Activated T-helper 1 cell treated with anti-CD3 and anti-CD28 coated beads, Interleukin-2, amount 50 U/mL, for 16 hours (primary cell): ENCODE results near the gene GLRX.
A peak's percentile ranks its signal among the peaks of the same experiment; 100 is the strongest.

Source experiments
- DNase-seq, 2 donors: peaks; one replicate each; pipeline ENCODE4 v3.0.0-alpha.2; 2020; ENCODE audit warnings: low read depth in 1 of 2, low spot score in 1 of 2

Gene GLRX

DNA sequence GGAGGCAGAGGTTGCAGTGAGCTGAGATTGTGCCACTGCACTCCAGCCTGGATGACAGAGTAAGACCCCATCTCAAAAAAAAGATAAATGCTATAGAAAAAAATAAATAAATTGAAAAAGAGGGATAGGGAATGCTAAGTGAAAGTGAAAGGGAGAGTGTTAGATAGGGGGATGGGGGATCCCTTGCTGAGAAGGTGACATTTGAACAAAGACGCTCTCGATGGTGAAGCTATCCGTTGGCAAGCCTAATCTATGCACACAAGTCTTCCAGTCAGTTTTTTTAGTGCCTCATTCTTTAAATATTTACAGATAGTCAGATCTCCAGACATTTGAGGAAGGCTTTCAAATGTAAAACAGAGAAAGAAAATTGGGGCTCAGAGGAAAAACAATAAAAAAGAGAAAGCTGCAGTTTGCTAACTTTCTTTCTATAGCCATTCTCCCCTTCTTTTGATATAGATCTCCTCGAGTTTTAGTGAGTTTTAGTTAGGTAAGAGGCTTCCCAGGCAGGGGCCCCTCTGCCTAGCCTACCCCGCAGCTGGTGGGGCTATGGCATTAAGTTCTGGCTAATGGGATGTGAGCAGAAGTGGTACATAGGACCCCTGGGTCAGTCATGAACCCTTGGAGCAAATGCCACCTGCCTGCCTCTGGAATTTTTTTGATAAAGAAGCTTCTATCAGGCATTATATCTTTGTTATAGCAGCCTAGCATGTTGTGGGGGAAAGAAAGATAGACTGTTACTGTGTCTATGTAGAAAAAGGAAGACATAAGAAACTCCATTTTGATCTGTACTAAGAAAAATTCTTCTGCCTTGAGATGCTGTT is 12.0 kb downstream of the GLRX start:
- no peak for DNase-seq

DNA sequence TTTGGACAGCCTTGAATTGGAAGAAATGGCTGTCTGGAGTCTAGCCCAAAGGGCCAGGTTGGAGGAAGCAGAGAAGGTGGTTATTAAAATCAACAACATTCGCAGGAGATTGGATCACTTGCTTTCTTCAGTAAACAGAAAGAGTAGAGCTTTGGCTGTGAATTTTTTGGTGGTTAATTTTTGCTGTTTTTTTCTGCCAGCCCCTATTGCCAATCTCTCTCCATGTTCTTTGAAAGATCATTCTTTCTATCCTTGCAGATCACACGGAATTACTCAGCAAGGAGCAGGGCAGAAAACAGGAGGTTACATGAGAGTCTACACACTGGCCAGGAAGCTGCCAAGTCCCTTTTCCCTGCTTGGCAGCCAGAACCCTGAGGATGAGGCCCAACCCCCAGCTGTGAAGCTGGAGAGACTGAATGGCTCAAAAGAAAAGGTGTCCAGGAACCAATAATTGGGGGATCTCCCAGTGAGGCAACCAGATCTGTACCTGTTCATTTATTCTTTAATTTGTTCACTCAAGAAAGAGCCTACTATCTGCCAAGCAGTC is 13.0 kb downstream of the GLRX start:
- no peak for DNase-seq

DNA sequence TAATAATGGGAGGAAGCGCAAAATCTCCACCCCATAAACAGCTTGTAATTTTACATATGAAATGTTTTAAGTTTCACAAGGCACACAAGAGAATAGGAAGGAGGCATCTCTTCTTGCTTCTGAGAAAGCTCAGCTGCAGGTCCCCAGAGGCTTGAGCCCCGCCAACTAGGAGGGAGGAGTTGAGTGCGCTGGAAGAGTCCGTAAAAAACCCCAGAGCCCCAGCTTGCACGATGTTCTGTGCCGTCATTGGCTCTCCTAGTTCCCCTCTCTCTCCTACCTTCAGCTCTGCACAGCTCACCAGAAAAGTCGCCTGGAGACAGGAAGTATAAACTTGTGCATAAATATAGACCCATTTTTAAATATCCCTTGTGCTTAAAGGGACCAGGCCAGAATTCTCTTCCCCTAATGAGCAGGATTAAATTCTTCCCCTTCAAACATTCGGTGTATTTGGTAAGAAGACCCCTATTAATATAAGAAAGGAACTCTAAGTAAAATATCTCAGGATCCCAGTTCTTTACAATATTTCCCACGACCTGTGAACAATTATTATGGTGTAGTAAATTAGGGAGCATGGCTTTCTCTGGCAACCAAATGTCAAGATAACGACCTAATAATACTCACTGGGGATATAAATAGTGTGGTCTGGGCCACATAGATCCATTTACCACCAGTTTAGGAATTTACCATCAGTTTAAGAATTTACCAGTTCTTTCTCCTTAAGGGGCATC is 13.7 kb downstream of the GLRX start:
- peak; percentile 31 to 64 for DNase-seq

DNA sequence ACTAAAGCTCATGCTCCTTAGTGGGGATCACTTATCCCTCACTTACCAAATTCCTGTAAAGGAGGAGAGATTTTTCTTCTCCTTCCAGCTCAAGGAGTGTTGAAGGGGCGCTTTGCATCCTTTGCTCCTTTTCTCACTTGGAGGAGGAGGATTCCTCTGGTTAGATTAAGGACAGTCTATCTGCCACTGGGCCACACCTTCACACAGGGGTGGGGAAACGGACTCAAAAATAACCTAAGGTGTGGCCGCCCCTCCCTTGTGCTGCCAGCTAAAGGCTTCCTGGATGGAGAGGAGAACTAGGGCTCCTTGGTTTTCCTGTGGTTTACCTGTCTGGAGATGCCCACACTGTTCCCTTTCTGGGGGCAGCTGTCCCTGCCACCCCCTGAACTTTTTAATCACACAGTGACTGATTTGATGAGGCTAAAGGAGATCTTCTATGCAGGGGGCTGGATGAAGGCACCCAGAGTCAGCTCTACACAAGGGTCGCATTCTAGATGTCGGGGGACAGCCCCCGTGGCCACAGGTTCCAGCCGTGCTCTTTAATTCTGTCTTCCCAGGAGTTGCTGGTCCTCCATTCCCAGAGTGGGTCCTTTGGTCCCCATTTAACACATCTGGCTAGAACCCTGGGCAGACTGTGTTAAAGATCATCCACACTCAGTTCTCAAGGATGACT is 14.4 kb downstream of the GLRX start:
- no peak for DNase-seq

DNA sequence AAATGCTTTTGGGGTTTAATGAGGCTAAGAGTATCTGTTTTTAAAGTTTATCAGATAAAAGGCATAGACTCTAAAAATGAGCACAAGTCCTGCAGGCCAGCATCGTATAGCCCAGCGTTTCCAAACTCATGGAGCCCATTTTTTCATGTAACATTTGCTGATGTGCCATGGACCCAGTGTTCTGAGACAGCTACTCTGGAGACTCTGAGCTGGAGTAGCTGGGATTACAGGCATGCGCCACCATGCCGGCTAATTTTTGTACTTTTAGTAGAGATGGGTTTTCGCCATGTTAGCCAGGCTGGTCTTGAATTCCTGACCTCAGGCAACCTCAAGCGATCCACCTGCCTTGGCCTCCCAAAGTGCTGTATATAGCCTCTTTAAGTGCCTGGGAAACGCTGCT is 15.8 kb downstream of the GLRX start:
- no peak for DNase-seq

DNA sequence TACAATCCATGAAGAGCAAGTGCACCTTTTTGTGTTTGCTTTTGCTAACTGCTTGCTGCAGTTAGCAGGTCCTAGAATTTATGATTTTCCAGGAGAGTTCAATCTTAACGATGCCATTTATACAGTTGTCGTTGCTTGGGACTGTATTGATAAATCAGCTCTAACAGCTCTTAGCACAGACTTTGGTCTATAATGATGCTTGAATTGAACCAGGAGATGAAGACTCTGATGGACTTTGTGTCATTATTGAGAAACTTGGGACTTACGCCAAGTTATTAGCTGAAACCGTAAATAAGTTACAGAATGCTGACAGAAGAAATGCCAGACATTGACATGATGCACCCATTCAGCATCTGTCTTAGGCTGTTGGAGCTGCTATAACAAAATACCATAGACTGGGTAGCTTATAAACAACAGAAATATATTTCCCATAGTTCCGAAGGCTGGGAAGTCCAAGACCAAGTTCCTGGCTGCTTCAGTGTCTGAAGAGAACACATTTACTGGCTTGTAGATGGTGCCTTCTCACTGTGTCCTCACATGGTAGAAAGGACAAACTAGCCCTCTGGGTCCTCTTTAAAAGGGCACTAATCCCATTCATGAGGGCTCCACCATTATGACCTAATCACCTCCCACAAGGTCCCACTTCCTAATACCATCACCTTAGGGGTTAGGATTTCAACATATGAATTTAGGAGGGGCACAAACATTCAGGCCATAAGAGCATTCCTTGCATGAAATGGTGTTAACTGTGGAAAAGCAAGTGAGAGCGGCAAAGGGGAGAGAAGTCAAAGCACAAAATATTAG is 17.6 kb downstream of the GLRX start:
- no peak for DNase-seq

DNA sequence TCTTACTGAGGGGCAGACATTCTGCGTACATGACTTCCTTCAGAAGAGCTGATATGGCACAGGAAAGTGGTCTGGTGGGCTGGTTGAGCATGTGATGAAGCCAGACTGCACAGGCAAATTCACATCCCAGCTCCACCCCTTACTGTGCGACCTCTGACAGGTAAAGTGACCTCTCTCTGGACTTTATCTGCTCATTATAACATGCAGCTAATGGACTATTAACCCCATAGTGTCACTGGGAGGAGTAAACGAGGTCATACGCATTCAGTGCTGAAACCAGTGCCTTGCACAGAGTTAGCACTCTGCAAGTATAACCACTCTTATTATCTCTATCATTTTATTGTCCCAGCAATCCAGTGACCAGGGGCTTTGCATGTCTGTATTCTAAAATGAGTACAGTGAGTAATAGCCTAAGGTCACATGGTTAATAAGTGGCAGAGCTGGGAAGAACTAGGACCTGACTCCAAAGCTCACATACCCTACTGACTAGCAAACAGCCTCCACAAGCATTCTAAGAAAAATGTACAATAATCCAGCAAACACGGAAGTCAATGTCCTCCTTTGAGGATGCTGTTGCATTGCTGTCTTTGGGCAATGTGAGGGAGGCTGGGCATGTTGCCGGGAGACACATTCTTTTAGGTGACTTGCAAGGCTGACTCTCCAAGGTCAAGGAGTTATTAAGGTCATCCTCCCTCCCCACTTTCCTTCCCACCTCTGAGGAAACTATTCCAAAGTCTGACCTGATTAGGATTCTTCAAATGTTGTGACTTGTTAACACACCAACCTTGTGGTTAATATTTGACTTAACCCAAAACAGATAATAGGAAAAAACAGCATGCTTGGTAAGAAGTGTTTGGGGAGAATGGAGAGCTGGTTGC is 19.0 kb downstream of the GLRX start:
- DNase-seq: no peak

DNA sequence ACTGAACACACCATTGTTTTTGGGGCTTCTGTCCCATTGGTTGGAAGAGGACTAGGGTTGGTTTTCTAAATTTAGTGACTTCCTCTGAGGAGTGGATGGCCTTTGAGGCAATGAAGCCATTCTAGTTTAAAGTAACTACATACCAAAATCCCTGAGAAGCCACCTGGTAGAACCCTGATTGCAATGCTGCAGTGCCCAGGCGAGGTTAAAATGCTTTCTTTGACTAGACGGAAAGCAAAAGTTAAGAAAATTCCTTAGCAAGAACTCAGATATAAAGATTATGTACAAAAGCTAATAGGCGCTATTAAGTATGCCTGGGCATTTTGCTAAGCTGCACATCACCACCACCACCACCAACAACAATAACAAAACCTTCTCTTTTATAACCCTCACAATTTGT is 20.6 kb downstream of the GLRX start:
- no peak for DNase-seq

DNA sequence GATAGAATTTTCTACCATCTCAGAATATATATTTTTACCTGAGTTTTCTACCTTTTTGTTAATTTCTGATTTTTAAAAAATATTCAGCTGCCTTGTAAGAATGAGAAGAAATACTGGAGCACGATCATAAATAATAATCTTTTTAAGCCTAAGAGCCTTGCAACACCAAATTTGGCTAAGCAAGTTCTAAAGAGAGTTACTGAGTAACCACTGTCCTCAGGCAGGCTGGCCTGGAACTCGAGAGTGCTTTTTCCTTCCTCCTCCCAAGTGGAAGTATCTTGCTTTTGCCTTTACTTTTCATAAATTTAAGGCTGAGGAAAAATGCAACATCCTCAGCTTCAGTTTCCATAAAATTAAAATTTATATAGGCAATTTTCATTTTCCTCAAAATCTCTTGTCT is 21.0 kb downstream of the GLRX start:
- no peak for DNase-seq

DNA sequence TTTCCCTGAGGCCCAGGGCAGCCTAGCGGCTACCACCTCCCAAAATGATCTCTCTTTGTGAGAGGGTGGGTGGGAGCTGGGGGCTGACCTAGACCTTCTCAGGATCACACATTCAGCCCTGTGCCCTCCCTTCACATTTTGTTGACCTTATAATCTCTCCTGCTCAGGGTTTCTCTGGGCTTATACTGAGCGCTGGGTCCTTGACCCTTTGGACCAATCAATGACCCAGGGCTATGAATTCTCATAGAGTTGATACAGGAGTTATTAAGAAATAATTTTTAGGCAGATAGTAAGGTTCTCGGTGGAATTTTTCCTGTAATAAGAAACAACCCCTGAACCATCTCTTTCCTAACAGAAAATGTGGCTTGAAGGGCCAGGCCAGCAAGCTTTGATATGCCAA is 22.0 kb downstream of the GLRX start:
- DNase-seq: no peak

DNA sequence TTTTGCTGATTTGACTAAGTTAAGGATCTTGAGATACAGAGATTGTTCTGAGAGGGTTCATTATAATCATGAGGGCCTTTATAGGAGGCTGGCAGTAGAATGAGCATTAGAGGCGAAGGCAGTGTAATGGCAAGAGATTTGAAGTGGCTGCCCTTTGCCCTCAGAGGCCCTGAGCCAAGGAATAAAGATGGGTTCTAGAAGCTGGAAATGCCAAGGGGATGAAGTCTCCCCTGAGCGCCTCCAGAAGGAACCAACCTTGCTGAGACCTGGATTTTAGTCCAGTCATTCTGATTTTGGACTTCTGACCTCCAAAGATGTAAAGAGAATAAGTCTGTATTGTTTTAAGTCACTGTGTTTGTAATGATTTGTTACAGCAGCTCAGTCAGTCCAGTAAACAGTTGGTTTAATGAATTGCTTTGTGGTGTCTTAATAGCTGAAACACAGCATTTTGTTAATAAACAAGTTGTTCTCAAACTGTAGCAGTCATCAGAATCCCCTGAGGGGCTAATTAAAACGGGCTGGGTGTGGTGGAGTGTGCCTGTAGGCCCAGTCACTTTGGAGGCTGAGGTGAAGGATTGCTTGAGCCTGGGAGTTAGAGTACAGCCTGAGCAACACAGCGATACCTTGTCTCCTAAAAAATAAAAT is 23.2 kb downstream of the GLRX start:
- no peak for DNase-seq

DNA sequence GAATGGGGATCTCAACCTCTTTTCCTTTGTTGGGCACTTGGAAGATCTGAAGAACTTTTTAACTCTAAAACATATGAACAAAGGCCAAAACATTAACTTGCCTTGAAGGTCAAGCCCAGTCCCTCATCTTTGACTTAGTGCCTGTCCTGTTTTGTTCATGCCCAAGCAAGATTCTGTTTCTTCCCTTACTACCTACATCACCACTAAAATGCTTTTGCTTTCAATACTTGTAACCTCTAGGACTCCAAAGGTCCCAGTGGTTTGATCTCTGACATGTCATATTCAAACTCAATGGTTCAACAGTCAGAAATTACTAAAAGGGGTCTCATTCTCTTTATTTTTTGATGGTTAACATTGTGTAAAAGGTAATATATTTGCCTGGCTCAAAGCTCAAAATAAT is 24.0 kb downstream of the GLRX start:
- DNase-seq: no peak

DNA sequence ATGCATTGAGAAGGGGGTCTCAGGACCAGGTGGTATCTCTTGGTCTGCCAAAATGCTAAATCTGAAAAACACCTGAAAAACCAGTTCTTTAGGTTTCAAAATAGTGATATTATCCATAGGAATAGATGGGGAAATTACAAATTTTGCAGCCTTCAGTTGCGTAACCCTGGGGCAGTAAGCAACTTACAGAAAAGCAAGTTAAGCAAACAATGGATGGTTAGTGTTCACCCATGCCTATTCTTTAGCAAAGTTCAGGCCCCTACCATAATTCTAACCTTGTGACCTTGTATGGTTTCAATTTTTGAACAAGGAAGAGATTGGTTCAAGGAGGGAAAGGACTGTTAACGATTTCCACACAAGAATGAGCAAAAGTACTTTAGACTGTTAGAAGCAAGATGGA is 24.5 kb downstream of the GLRX start:
- no peak for DNase-seq

DNA sequence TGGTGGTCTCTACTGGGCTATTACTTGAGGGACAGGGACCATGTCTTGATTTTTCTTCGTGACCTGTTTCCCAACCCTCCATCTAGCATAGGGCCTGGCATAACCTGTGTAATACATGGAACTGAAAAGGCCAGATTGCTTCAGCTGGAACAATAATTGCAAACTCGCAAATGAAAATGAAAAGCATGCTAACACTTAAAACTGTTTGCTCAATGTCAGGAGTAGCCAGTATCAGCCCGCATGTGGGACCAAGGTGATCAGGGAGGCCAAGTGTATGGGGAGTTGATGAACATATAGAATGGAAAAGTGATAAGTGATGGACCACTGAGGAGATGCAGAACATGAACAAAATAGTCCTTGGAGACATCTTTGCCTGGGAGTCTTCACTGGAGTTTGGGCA is 25.2 kb downstream of the GLRX start:
- no peak for DNase-seq

DNA sequence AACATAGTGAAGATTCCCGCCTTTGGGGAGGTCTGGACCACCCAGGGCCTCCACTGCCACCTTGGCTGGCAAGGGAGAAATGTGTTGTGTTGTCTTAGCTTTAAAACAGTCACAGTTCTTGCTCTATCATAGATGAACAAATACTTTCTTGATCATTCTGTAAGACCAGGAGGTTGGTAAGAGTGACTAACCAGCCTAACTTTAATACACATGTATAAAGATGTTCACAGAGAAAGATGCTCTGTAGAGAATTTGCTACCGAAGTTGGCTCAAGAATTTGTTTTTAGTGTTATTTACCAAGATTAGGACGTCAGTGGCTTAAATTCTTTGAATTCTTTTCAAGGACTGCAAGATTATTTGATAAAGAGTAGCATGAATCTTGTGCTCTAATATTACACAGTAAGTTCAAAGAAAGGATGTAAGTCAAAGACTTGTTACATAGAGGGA is 28.4 kb downstream of the GLRX start:
- DNase-seq: no peak

DNA sequence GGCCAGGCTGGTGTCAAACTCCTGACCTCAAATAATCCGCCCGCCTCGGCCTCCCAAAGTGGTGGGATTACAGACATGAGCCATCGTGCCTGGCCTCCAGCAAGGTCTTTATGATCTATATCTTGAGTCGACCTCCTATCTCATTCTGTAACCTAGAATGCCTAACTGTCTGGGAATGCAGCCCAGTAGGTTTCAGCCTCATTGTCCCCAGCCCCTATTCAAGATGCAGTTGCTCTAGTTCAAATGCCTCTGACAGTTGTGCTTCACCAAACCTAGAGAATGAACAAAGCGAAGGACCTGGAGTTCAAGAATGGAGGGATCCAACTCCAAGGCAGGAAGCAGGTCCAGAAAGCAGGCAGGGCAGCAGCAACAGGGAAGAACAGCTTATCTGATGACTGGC is 30.8 kb downstream of the GLRX start:
- DNase-seq: no peak

DNA sequence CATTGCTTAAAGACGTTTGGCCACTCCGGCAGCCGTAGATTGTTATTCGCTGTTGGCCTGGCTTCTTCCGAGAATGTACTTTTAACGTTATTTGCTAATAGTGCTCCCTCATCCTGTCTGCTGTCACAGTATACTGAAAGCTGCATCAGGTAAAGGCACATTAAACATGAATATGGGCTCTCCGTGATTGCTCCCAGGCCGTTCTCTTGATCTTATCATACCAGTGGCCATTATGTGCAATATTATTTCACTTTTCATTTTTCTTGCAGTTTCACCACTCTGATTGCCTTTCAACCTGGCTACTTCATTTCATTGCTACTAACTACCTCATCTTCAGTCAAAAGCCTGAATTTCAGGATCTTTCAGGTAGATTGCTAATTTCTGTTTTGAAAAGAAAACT is 34.0 kb downstream of the GLRX start:
- no peak for DNase-seq

DNA sequence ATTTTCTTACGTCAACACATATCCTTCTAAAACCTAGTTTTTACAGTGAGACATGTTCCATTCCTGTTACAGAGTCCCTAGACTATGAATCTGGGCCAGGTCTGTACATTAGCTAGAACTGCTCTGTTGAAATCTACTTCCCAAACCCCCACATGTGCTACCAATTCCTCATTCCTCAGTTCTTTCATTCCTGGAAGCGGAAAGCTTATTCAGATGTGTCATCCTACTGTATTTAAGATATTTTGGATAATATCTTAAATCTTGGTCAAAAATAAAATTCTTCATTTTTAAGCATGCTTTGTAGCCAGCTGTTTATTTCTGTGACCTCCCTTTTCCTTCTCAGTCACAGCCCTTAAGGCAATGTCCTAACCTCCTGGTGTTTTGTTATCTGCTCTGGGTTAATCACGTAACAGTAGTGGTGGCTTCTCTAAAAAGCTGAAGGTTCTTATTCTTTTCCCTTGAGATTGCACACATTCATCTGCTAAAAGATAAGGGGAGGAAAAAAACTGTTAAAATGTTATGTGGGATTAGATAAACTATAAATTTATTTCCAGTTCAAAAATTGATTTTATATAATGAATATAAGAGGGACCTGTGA is 35.6 kb downstream of the GLRX start:
- DNase-seq: no peak
